HG03460 (cell line): Measurements from ENCODE around the gene KIF12.
"Not testable (repeated sequence)": the region's sequence is repeated elsewhere in the genome, so short reads cannot be mapped to it uniquely, and the experiment has no call there.

Experiments used
- ATAC-seq: cut with Tn5 transposase; IDR thresholded peaks from one replicate; pipeline ENCODE4 v1.9.1; 2021; ENCODE audit not compliant: unreplicated experiment

Gene KIF12

GRCh38 chr9:114049441-114050225 lies 49.5 kb downstream of the KIF12 start:
- no peak for ATAC-seq

- ATAC-seq = no peak
These were observed 50.3 kb downstream of the KIF12 start for GRCh38 chr9:114048533-114049415.

- ATAC-seq = no peak
These were observed 51.4 kb downstream of the KIF12 start for GRCh38 chr9:114047717-114048116.

- no peak for ATAC-seq
These were observed 52.2 kb downstream of the KIF12 start for GRCh38 chr9:114046875-114047274.

GRCh38 chr9:114046237-114046755 lies 52.8 kb downstream of the KIF12 start:
- ATAC-seq = no peak

GRCh38 chr9:114043660-114044059 lies 55.4 kb downstream of the KIF12 start:
- ATAC-seq = not testable (repeated sequence)
